ENCODE data around the gene LMNTD1.
"Not testable (repeated sequence)": the region's sequence is repeated elsewhere in the genome, so short reads cannot be mapped to it uniquely, and the experiment has no call there.

LMNTD1 gene

GRCh38 chr12:25553098-25553497, at the start of gene LMNTD1:
Gene LMNTD1 (minus strand): TSS chr12:25553283. CDS start chr12:25552959, 324 bp downstream.
- no peak for DNase-seq

GRCh38 chr12:25598956-25599355, 45.9 kb upstream of the LMNTD1 start:
- DNase-seq: no peak

- DNase-seq: not testable (repeated sequence)
These were observed 42.4 kb upstream of the LMNTD1 start for GRCh38 chr12:25595496-25595895.

- no peak for DNase-seq
These were observed 41.3 kb upstream of the LMNTD1 start for GRCh38 chr12:25594376-25594775.

- no peak for DNase-seq
These were observed 39.8 kb upstream of the LMNTD1 start for GRCh38 chr12:25592725-25593495.

GRCh38 chr12:25591144-25591543, 38.1 kb upstream of the LMNTD1 start:
- no peak for DNase-seq

- peak; percentile 54 for DNase-seq
These were observed 37.1 kb upstream of the LMNTD1 start for GRCh38 chr12:25590011-25590721.

GRCh38 chr12:25587346-25587745, 34.3 kb upstream of the LMNTD1 start:
- DNase-seq: no peak

- no peak for DNase-seq
These were observed 32.6 kb upstream of the LMNTD1 start for GRCh38 chr12:25585662-25586061.

GRCh38 chr12:25585021-25585523, 32.0 kb upstream of the LMNTD1 start:
- DNase-seq: no peak

- no peak for DNase-seq
These were observed 31.5 kb upstream of the LMNTD1 start for GRCh38 chr12:25584596-25584995.

- no peak for DNase-seq
These were observed 30.5 kb upstream of the LMNTD1 start for GRCh38 chr12:25583545-25583944.

GRCh38 chr12:25581067-25581466, 28.0 kb upstream of the LMNTD1 start:
- no peak for DNase-seq

GRCh38 chr12:25578411-25579143, 25.5 kb upstream of the LMNTD1 start:
- no peak for DNase-seq

- no peak for DNase-seq
These were observed 21.7 kb upstream of the LMNTD1 start for GRCh38 chr12:25574761-25575160.

- no peak for DNase-seq
These were observed 20.3 kb upstream of the LMNTD1 start for GRCh38 chr12:25573346-25573745.

GRCh38 chr12:25570418-25570817, 17.3 kb upstream of the LMNTD1 start:
- DNase-seq: no peak

- DNase-seq: no peak
These were observed 13.3 kb upstream of the LMNTD1 start for GRCh38 chr12:25566202-25566949.

- DNase-seq: no peak
These were observed 5.5 kb upstream of the LMNTD1 start for GRCh38 chr12:25558586-25558985.

- no peak for DNase-seq
These were observed 4.8 kb upstream of the LMNTD1 start for GRCh38 chr12:25557830-25558436.

- no peak for DNase-seq
These were observed 3.1 kb upstream of the LMNTD1 start for GRCh38 chr12:25556153-25556552.

GRCh38 chr12:25552681-25553080, 402 bp downstream of the LMNTD1 start:
- DNase-seq: no peak
